H1 (cell line): Measurements from ENCODE around the gene SLC1A5. TPM values are rescaled to one million over a fixed set of nuclear protein-coding genes. Genes with fewer than 3 reads are reported as not detected.

Experiments used
- CTCF ChIA-PET: fragments of 300-600 bp; sonication (Branson Sonifier 250); formaldehyde crosslinking; loops from one replicate; lab custom pipeline; 2021; ENCODE audit not compliant: partially characterized antibody; lab: Charles Lee
- POLR2A ChIA-PET: fragments of 300-600 bp; sonication (Branson Sonifier 250); formaldehyde crosslinking; loops from one replicate; lab custom pipeline; 2021; ENCODE audit warnings: inconsistent platforms; ENCODE audit not compliant: partially characterized antibody; lab: Charles Lee
- DNase-seq, 2 experiments: peaks; one replicate each; pipeline versions ENCODE4 v3.0.0 to v3.0.0-alpha.2; 2010 to 2022; ENCODE audit warnings: low spot score in 2 of 2, low read depth in 1 of 2, mixed read lengths in 1 of 2
- FAIRE-seq: peaks from 2 replicates; lab custom pipeline; 2011; peaks lifted over from hg19 to GRCh38; lab: Jason Lieb, UNC
- H2AFZ ChIP-seq: 2 replicates; pipeline ENCODE4 v1.8.1; 2012; ENCODE audit warnings: low read length, inconsistent platforms
- H2AK5ac ChIP-seq: 2 replicates; pipeline ENCODE4 v1.6.1; 2013; ENCODE audit warnings: low read depth, low read length
- H2BK120ac ChIP-seq: replicated peaks from 2 replicates; pipeline ENCODE3; 2013; ENCODE audit warnings: low read depth, low read length, inconsistent platforms
- H2BK12ac ChIP-seq: 2 replicates; pipeline ENCODE4 v1.6.1; 2013; ENCODE audit warnings: low read depth, low read length
- H2BK15ac ChIP-seq: 2 replicates; pipeline ENCODE4 v1.6.1; 2013; ENCODE audit warnings: low read length
- H2BK20ac ChIP-seq: 2 replicates; pipeline ENCODE4 v1.6.1; 2013; ENCODE audit warnings: low read length
- H2BK5ac ChIP-seq: 2 replicates; pipeline ENCODE4 v1.6.1; 2013; ENCODE audit warnings: low read depth, low read length
- H3K14ac ChIP-seq: 2 replicates; pipeline ENCODE4 v1.6.1; 2013; ENCODE audit warnings: inconsistent platforms; ENCODE audit not compliant: insufficient read length
- H3K18ac ChIP-seq: 2 replicates; pipeline ENCODE4 v1.6.1; 2013; ENCODE audit warnings: low read length; ENCODE audit errors: extremely low read depth
- H3K23ac ChIP-seq: 2 replicates; pipeline ENCODE4 v1.6.1; 2013; ENCODE audit warnings: inconsistent platforms; ENCODE audit not compliant: insufficient read length
- H3K23me2 ChIP-seq: 2 replicates; pipeline ENCODE4 v1.6.1; 2013; ENCODE audit warnings: low read depth, low read length
- H3K27ac ChIP-seq: 2 replicates; pipeline ENCODE4 v1.6.1; 2011; ENCODE audit warnings: low read depth, low read length, inconsistent platforms
- H3K27me3 ChIP-seq, 4 experiments: replicated peaks in 1 of 4; 1 replicate in 1 of 4; 2 replicates in 3 of 4; pipeline versions ENCODE4 v1.6.1 to v1.8.1; 2011 to 2013; ENCODE audit warnings: low read length in 3 of 4, mild to moderate bottlenecking in 3 of 4, inconsistent platforms in 2 of 4, mixed read lengths in 2 of 4, moderate library complexity in 1 of 4; ENCODE audit not compliant: control insufficient read depth in 3 of 4, insufficient read depth in 3 of 4; ENCODE audit errors: extremely low read depth in 1 of 4
- H3K36me3 ChIP-seq, 4 experiments: 2 replicates each; pipeline versions ENCODE4 v1.6.1 to v1.8.1; 2011 to 2013; ENCODE audit warnings: mild to moderate bottlenecking in 4 of 4, low read length in 3 of 4, moderate library complexity in 2 of 4, control low read depth in 1 of 4, inconsistent platforms in 1 of 4; ENCODE audit not compliant: insufficient read depth in 4 of 4, control insufficient read depth in 2 of 4
- H3K4ac ChIP-seq: replicated peaks from 2 replicates; pipeline ENCODE3; 2013; ENCODE audit warnings: low read length, low read depth, mixed read lengths, inconsistent platforms; ENCODE audit not compliant: insufficient read length
- H3K4me1 ChIP-seq, 4 experiments: replicated peaks in 1 of 4; 1 replicate in 1 of 4; 2 replicates in 3 of 4; pipeline versions ENCODE4 v1.6.1 to v1.8.1; 2011 to 2013; ENCODE audit warnings: low read length in 3 of 4, inconsistent platforms in 2 of 4, mixed read lengths in 1 of 4; ENCODE audit not compliant: insufficient read depth in 4 of 4, control insufficient read depth in 3 of 4
- H3K4me2 ChIP-seq, 2 experiments: 2 replicates each; pipeline versions ENCODE4 v1.6.1 to v1.8.1; 2011 to 2013; ENCODE audit warnings: low read depth in 2 of 2, low read length in 2 of 2, control low read depth in 1 of 2, inconsistent platforms in 1 of 2, mild to moderate bottlenecking in 1 of 2; ENCODE audit not compliant: insufficient read depth in 1 of 2
- H3K4me3 ChIP-seq, 4 experiments: fragments of 200-600, 300-600 bp in 1 of 4; sonication (generic), shearing (Covaris generic), sonication (Bioruptor Twin) in 1 of 4; 2 replicates each; pipeline versions ENCODE4 v1.5.1 to v1.8.1; 2011 to 2016; ENCODE audit warnings: low read length in 4 of 4, low read depth in 3 of 4, control low read depth in 2 of 4, inconsistent platforms in 2 of 4, mild to moderate bottlenecking in 2 of 4, mixed read lengths in 1 of 4, moderate library complexity in 1 of 4; ENCODE audit not compliant: insufficient read depth in 2 of 4; ENCODE audit errors: extremely low read depth in 1 of 4
- H3K56ac ChIP-seq: replicated peaks from 2 replicates; pipeline ENCODE3; 2013; ENCODE audit warnings: low read depth, mild to moderate bottlenecking, mixed read lengths, low read length, inconsistent platforms; ENCODE audit not compliant: insufficient read length
- H3K79me1 ChIP-seq: 2 replicates; pipeline ENCODE4 v1.6.1; 2013; ENCODE audit warnings: low read depth, low read length, control low read depth
- H3K79me2 ChIP-seq, 2 experiments: 2 replicates each; pipeline versions ENCODE4 v1.6.1 to v1.8.1; 2012 to 2013; ENCODE audit warnings: low read length in 2 of 2, mild to moderate bottlenecking in 2 of 2, inconsistent platforms in 1 of 2; ENCODE audit not compliant: insufficient read depth in 2 of 2, control insufficient read depth in 1 of 2
- H3K9ac ChIP-seq, 4 experiments: replicated peaks in 1 of 4; 1 replicate in 1 of 4; 2 replicates in 3 of 4; pipeline versions ENCODE4 v1.6.1 to v1.8.1; 2011 to 2013; ENCODE audit warnings: low read depth in 3 of 4, low read length in 3 of 4, control low read depth in 2 of 4, mild to moderate bottlenecking in 2 of 4, moderate library complexity in 2 of 4, inconsistent platforms in 1 of 4; ENCODE audit errors: extremely low read depth in 1 of 4
- H3K9me3 ChIP-seq, 2 experiments: 2 replicates each; pipeline versions ENCODE4 v1.6.1 to v1.8.1; 2012 to 2013; ENCODE audit warnings: mild to moderate bottlenecking in 2 of 2, moderate library complexity in 2 of 2, control low read depth in 1 of 2, inconsistent platforms in 1 of 2, low read depth in 1 of 2, low read length in 1 of 2, mixed read lengths in 1 of 2; ENCODE audit not compliant: insufficient read depth in 2 of 2
- H4K20me1 ChIP-seq, 2 experiments: replicated peaks in 1 of 2; 2 replicates each; pipeline versions ENCODE3 to v1.8.1; 2011 to 2013; ENCODE audit warnings: inconsistent platforms in 2 of 2, low read length in 2 of 2, mild to moderate bottlenecking in 1 of 2; ENCODE audit not compliant: insufficient read depth in 2 of 2, control insufficient read depth in 1 of 2
- H4K5ac ChIP-seq: 2 replicates; pipeline ENCODE4 v1.6.1; 2013; ENCODE audit warnings: low read length, low read depth, mixed read lengths, inconsistent platforms; ENCODE audit not compliant: insufficient read length
- H4K8ac ChIP-seq: 2 replicates; pipeline ENCODE4 v1.8.0; 2013; ENCODE audit warnings: mild to moderate bottlenecking, moderate library complexity, low read length, inconsistent platforms; ENCODE audit not compliant: insufficient read depth; ENCODE audit errors: extremely low read depth
- H4K91ac ChIP-seq: replicated peaks from 2 replicates; pipeline ENCODE3; 2013; ENCODE audit warnings: low read length, mixed read lengths, inconsistent platforms; ENCODE audit not compliant: insufficient read length
- ASH2L ChIP-seq: fragments of 200-600, 300-600 bp; sonication (generic); IDR thresholded peaks from one replicate; pipeline ENCODE4 v1.7.1; 2017; ENCODE audit warnings: low read length
- BCL11A ChIP-seq, 2 experiments: IDR thresholded peaks; one replicate each; pipeline ENCODE4 v1.6.1; 2011; ENCODE audit warnings: low read depth in 2 of 2, low read length in 2 of 2, mild to moderate bottlenecking in 2 of 2
- EZH2 ChIP-seq: fragments of 200-600 bp; sonication (generic); IDR thresholded peaks from 2 replicates; pipeline ENCODE4 v1.7.1; 2012; ENCODE audit warnings: low read depth, mild to moderate bottlenecking, moderate library complexity, low read length, inconsistent platforms; ENCODE audit not compliant: severe bottlenecking
- GTF2F1 ChIP-seq: IDR thresholded peaks from 2 replicates; pipeline ENCODE4 v1.6.1; 2012; ENCODE audit warnings: low read depth, low read length, improper control_type of control experiment, borderline replicate concordance
- HDAC6 ChIP-seq: IDR thresholded peaks from one replicate; pipeline ENCODE4 v1.7.1; 2012; ENCODE audit warnings: low read depth, mild to moderate bottlenecking, inconsistent platforms, low read length, moderate library complexity
- JUND ChIP-seq: IDR thresholded peaks from 2 replicates; pipeline ENCODE4 v1.6.1; 2011; ENCODE audit warnings: mild to moderate bottlenecking, improper control_type of control experiment, low read length
- POLR2AphosphoS5 ChIP-seq: IDR thresholded peaks from 2 replicates; pipeline ENCODE4 v1.6.1; 2011; ENCODE audit warnings: low read depth, low read length
- POU5F1 ChIP-seq: IDR thresholded peaks from 2 replicates; pipeline ENCODE4 v1.6.1; 2011; ENCODE audit warnings: low read depth, mild to moderate bottlenecking, low read length, moderate library complexity
- RFX5 ChIP-seq: IDR thresholded peaks from 2 replicates; pipeline ENCODE4 v1.6.1; 2011; ENCODE audit warnings: low read depth, low read length, improper control_type of control experiment, borderline replicate concordance
- RNF2 ChIP-seq: fragments of 200-900, 300-1000 bp; sonication (generic); IDR thresholded peaks from 2 replicates; pipeline ENCODE4 v1.7.1; 2016; ENCODE audit warnings: borderline replicate concordance, low read depth, mild to moderate bottlenecking, antibody characterized with exemption, low read length; ENCODE audit not compliant: poor library complexity, severe bottlenecking; ENCODE audit errors: missing control alignments
- WGBS, 2 experiments: shearing (Covaris generic) in 1 of 2; methylation state at CpG; one replicate each; pipeline versions ENCODE4 v1.1.6 to v1.1.7; 2013 to 2015; ENCODE audit warnings: low lambda C conversion rate in 2 of 2, mixed read lengths in 2 of 2, inconsistent platforms in 1 of 2, low coverage in 1 of 2, missing lambda C conversion rate in 1 of 2; ENCODE audit not compliant: insufficient replicate concordance in 2 of 2, insufficient coverage in 1 of 2, insufficient read length in 1 of 2; ENCODE audit errors: extremely low coverage in 1 of 2, missing lambda C conversion rate in 1 of 2; 5-methylcytosine and 5-hydroxymethylcytosine counted together
- polyA plus RNA-seq, 7 experiments: library from polyadenylated mRNA; depleted of rRNA in 3 of 7; stranded (reverse) in 5 of 7; unstranded in 2 of 7; fragments of >200 nt in 5 of 7; fragments of 200-250 nt in 2 of 7; gene quantifications; 1 replicate in 5 of 7; 2 replicates in 1 of 7; 4 replicates in 1 of 7; pipeline versions ENCODE4 v1.2.1 to v1.2.3, GENCODE V29; 2011 to 2013; ENCODE audit warnings: missing spikeins in 2 of 7, mixed read lengths in 2 of 7
- total RNA-seq: library from RNA; stranded (reverse); fragmentation: NEBNext Ultra II Directional; extraction: Animal tissue kit (Norgen Biotek cat#: 25700); gene quantifications from 2 replicates; pipeline ENCODE4 v1.2.1, GENCODE V29; 2021
- TF ChIP-seq, protein P1 (sequence below): IDR thresholded peaks from 2 replicates; pipeline ENCODE4 v1.6.1; 2012; ENCODE audit warnings: low read length, inconsistent platforms

SLC1A5 gene
- total and polyA plus RNA-seq, 2 of the 8 experiments (the other 6 are each of a cell fraction or from before 2014, with no cell fraction given), result 291 to 351 TPM

DNA sequence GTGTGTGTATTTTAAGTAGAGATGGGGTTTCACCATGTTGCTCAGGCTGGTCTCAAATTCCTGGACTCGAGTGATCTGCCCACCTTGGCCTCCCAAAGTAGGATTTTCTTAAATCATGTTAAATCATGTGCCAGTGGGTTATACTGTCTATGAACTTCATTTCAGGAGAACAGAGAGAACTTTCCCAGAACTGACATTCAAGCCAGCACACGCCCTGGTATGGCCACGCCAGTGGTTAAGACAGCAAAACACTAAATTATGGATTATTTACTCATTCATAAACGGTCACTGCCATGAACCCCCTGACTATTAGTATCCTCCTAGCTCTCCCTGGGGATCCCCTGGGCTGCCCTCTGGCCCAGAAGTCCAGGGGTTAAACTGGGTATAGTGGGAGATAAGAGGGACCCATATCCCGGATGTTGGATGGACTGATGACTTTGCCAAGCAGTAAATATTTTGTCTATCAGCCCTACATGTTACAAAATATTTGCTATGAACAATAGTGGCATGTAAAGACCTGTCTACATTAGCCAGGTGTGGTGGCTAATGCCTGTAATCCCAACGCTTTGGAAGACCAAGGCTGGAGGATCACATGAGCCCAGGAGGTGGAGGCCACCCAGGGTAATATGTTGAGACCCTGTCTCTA lies 26.0 kb downstream of the SLC1A5 start:
- CTCF ChIA-PET, result interaction anchor here (0.7 to 12.0 kb wide), 3 partner anchors 7 to 1537 kb away, joined by 3 to 176 read pairs (median 5); no protein-coding TSS in a partner anchor
- Histone ChIP-seq H3K56ac (no peak overlapping the region), H3K27ac (no peak overlapping the region), H2BK20ac (no peak overlapping the region), H3K79me1 (no peaks in the 10 kb centered on the region), H4K5ac (no peak overlapping the region), H3K4me3 (no peak overlapping the region), H4K8ac (no peak overlapping the region), H2AFZ (no peak overlapping the region), H3K4ac (no peak overlapping the region), H3K9ac (no peak overlapping the region), H3K23ac (no peak overlapping the region), H3K27me3 (no peaks in the 10 kb centered on the region), H3K23me2 (no peaks in the 10 kb centered on the region), H3K14ac (no peak overlapping the region), H2BK120ac (no peak overlapping the region), H2BK5ac (no peak overlapping the region), H3K79me2 (no peaks in the 10 kb centered on the region), H2BK15ac (no peak overlapping the region), H3K4me1 (peaks cover 0 to 5% (median 0%) of the 10 kb centered on the region in 4 experiments; a peak in 4 of 7 replicates), H3K36me3 (peaks cover 0 to 4% (median 0%) of the 10 kb centered on the region in 4 experiments; a peak in 1 of 8 replicates), H4K20me1 (peaks cover 2 to 6% of the 10 kb centered on the region in 2 experiments), H3K4me2 (no peak overlapping the region), H3K9me3 (no peaks in the 10 kb centered on the region), H2BK12ac (no peak overlapping the region), H2AK5ac (no peak overlapping the region), H4K91ac (no peak overlapping the region), H3K18ac (no peak overlapping the region)
- FAIRE-seq, result no peak
- 90% methylated on average over 6 of the region's 6 CpGs; no CpG with 5 or more reads in 1 of the 2 experiments for WGBS, 2 experiments
- DNase-seq, result no peak
- POLR2A ChIA-PET, result interaction anchor here (0.9 to 4.0 kb wide), 2 partner anchors 10 to 78 kb away, joined by 3 to 14 read pairs; no protein-coding TSS in a partner anchor
- TF ChIP-seq BCL11A (IDR thresholded peaks at IDR 0.05; ENCODE audit: low read depth in 2 of 2, low read length in 2 of 2) (no peak), POLR2AphosphoS5 (no peak), RFX5 (no peak), GTF2F1 (no peak), EZH2 (no peak), ASH2L (no peak), HDAC6 (no peak), RNF2 (no peak), JUND (no peak), POU5F1 (no peak)
- TF ChIP-seq, protein P1, sequence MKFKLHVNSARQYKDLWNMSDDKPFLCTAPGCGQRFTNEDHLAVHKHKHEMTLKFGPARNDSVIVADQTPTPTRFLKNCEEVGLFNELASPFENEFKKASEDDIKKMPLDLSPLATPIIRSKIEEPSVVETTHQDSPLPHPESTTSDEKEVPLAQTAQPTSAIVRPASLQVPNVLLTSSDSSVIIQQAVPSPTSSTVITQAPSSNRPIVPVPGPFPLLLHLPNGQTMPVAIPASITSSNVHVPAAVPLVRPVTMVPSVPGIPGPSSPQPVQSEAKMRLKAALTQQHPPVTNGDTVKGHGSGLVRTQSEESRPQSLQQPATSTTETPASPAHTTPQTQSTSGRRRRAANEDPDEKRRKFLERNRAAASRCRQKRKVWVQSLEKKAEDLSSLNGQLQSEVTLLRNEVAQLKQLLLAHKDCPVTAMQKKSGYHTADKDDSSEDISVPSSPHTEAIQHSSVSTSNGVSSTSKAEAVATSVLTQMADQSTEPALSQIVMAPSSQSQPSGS, result no peak
